ENCODE results near the gene PEX19.
"Not testable (repeated sequence)": the region's sequence is repeated elsewhere in the genome, so short reads cannot be mapped to it uniquely, and the experiment has no call there.

The PEX19 gene

GRCh38 chr1:160308451-160309184 lies 23.7 kb upstream of the PEX19 start:
- no peak overlapping the region for H3K4me3 ChIP-seq (ENCODE audit: low read length in 2 of 2)
- H3K9ac ChIP-seq (ENCODE audit: low read depth in 1 of 2, low read length in 2 of 2) = no peak overlapping the region
- peaks cover 81 to 85% of the 10 kb centered on the region in 2 donors for H3K36me3 ChIP-seq (ENCODE audit: control insufficient read depth in 2 of 2, insufficient read depth in 2 of 2, low read length in 2 of 2)
- H3K4me1 ChIP-seq (ENCODE audit: control insufficient read depth in 2 of 2, insufficient read depth in 2 of 2, low read length in 2 of 2) = no peaks in the 10 kb centered on the region
- no peaks in the 10 kb centered on the region for H3K9me3 ChIP-seq (ENCODE audit: control insufficient read depth in 2 of 2, low read length in 2 of 2)
- no peaks in the 10 kb centered on the region for H3K27me3 ChIP-seq (ENCODE audit: control insufficient read depth in 2 of 2, insufficient read depth in 2 of 2, low read length in 2 of 2)
- no peak overlapping the region for H3K27ac ChIP-seq (ENCODE audit: low read depth in 2 of 2, low read length in 2 of 2)

GRCh38 chr1:160307118-160307791 lies 22.3 kb upstream of the PEX19 start:
- Histone ChIP-seq H3K36me3 (ENCODE audit: control insufficient read depth in 2 of 2, insufficient read depth in 2 of 2, low read length in 2 of 2) (peaks cover 79 to 85% of the 10 kb centered on the region in 2 donors), H3K4me1 (ENCODE audit: control insufficient read depth in 2 of 2, insufficient read depth in 2 of 2, low read length in 2 of 2) (no peaks in the 10 kb centered on the region), H3K9me3 (ENCODE audit: control insufficient read depth in 2 of 2, low read length in 2 of 2) (no peaks in the 10 kb centered on the region), H3K27me3 (ENCODE audit: control insufficient read depth in 2 of 2, insufficient read depth in 2 of 2, low read length in 2 of 2) (no peaks in the 10 kb centered on the region), H3K27ac (ENCODE audit: low read depth in 2 of 2, low read length in 2 of 2) (no peak overlapping the region), H3K4me3 (ENCODE audit: low read length in 2 of 2) (no peak overlapping the region), H3K9ac (ENCODE audit: low read depth in 1 of 2, low read length in 2 of 2) (no peak overlapping the region)

- Histone ChIP-seq H3K36me3 (ENCODE audit: control insufficient read depth in 2 of 2, insufficient read depth in 2 of 2, low read length in 2 of 2) (peaks cover 60 to 64% of the 10 kb centered on the region in 2 donors), H3K27ac (ENCODE audit: low read depth in 2 of 2, low read length in 2 of 2) (no peak overlapping the region), H3K9me3 (ENCODE audit: control insufficient read depth in 2 of 2, low read length in 2 of 2) (no peaks in the 10 kb centered on the region), H3K9ac (ENCODE audit: low read depth in 1 of 2, low read length in 2 of 2) (no peak overlapping the region), H3K4me3 (ENCODE audit: low read length in 2 of 2) (no peak overlapping the region), H3K27me3 (ENCODE audit: control insufficient read depth in 2 of 2, insufficient read depth in 2 of 2, low read length in 2 of 2) (no peaks in the 10 kb centered on the region), H3K4me1 (ENCODE audit: control insufficient read depth in 2 of 2, insufficient read depth in 2 of 2, low read length in 2 of 2) (no peaks in the 10 kb centered on the region)
Measured at GRCh38 chr1:160300173-160300572, 15.2 kb upstream of the PEX19 start.

- Histone ChIP-seq H3K4me3 (ENCODE audit: low read length in 2 of 2) (no peak overlapping the region), H3K9ac (ENCODE audit: low read depth in 1 of 2, low read length in 2 of 2) (no peak overlapping the region), H3K4me1 (ENCODE audit: control insufficient read depth in 2 of 2, insufficient read depth in 2 of 2, low read length in 2 of 2) (no peaks in the 10 kb centered on the region), H3K9me3 (ENCODE audit: control insufficient read depth in 2 of 2, low read length in 2 of 2) (no peaks in the 10 kb centered on the region), H3K27me3 (ENCODE audit: control insufficient read depth in 2 of 2, insufficient read depth in 2 of 2, low read length in 2 of 2) (no peaks in the 10 kb centered on the region), H3K27ac (ENCODE audit: low read depth in 2 of 2, low read length in 2 of 2) (no peak overlapping the region), H3K36me3 (ENCODE audit: control insufficient read depth in 2 of 2, insufficient read depth in 2 of 2, low read length in 2 of 2) (peaks cover 80 to 84% of the 10 kb centered on the region in 2 donors)
Measured at GRCh38 chr1:160296036-160296435, 11.1 kb upstream of the PEX19 start.

GRCh38 chr1:160293020-160293968 lies 8.4 kb upstream of the PEX19 start:
- Histone ChIP-seq H3K36me3 (ENCODE audit: control insufficient read depth in 2 of 2, insufficient read depth in 2 of 2, low read length in 2 of 2) (peaks cover 90 to 91% of the 10 kb centered on the region in 2 donors), H3K27ac (ENCODE audit: low read depth in 2 of 2, low read length in 2 of 2) (no peak overlapping the region), H3K27me3 (ENCODE audit: control insufficient read depth in 2 of 2, insufficient read depth in 2 of 2, low read length in 2 of 2) (no peaks in the 10 kb centered on the region), H3K4me1 (ENCODE audit: control insufficient read depth in 2 of 2, insufficient read depth in 2 of 2, low read length in 2 of 2) (no peaks in the 10 kb centered on the region), H3K9me3 (ENCODE audit: control insufficient read depth in 2 of 2, low read length in 2 of 2) (no peaks in the 10 kb centered on the region), H3K4me3 (ENCODE audit: low read length in 2 of 2) (no peak overlapping the region), H3K9ac (ENCODE audit: low read depth in 1 of 2, low read length in 2 of 2) (no peak overlapping the region)

- no peaks in the 10 kb centered on the region for H3K27me3 ChIP-seq (ENCODE audit: control insufficient read depth in 2 of 2, insufficient read depth in 2 of 2, low read length in 2 of 2)
- H3K9me3 ChIP-seq (ENCODE audit: control insufficient read depth in 2 of 2, low read length in 2 of 2) = no peaks in the 10 kb centered on the region
- H3K4me1 ChIP-seq (ENCODE audit: control insufficient read depth in 2 of 2, insufficient read depth in 2 of 2, low read length in 2 of 2) = no peaks in the 10 kb centered on the region
- no peak overlapping the region for H3K27ac ChIP-seq (ENCODE audit: low read depth in 2 of 2, low read length in 2 of 2)
- H3K4me3 ChIP-seq (ENCODE audit: low read length in 2 of 2) = no peak overlapping the region
- H3K9ac ChIP-seq (ENCODE audit: low read depth in 1 of 2, low read length in 2 of 2) = no peak overlapping the region
- H3K36me3 ChIP-seq (ENCODE audit: control insufficient read depth in 2 of 2, insufficient read depth in 2 of 2, low read length in 2 of 2) = peaks cover 74 to 75% of the 10 kb centered on the region in 2 donors
Measured at GRCh38 chr1:160291248-160292220, 6.6 kb upstream of the PEX19 start.

- not testable (repeated sequence) for H3K4me3 ChIP-seq (ENCODE audit: low read length in 2 of 2); H3K27me3 ChIP-seq (ENCODE audit: control insufficient read depth in 2 of 2, insufficient read depth in 2 of 2, low read length in 2 of 2); H3K9me3 ChIP-seq (ENCODE audit: control insufficient read depth in 2 of 2, low read length in 2 of 2); H3K9ac ChIP-seq (ENCODE audit: low read depth in 1 of 2, low read length in 2 of 2); H3K27ac ChIP-seq (ENCODE audit: low read depth in 2 of 2, low read length in 2 of 2)
- H3K36me3 ChIP-seq (ENCODE audit: control insufficient read depth in 2 of 2, insufficient read depth in 2 of 2, low read length in 2 of 2) = peaks cover 37 to 42% of the 10 kb centered on the region in 2 donors
- H3K4me1 ChIP-seq (ENCODE audit: control insufficient read depth in 2 of 2, insufficient read depth in 2 of 2, low read length in 2 of 2) = peaks cover 9 to 12% of the 10 kb centered on the region in 2 donors
Measured at GRCh38 chr1:160287769-160288168, 2.8 kb upstream of the PEX19 start.

- no peaks in the 10 kb centered on the region for H3K9me3 ChIP-seq (ENCODE audit: control insufficient read depth in 2 of 2, low read length in 2 of 2)
- peaks cover 9 to 12% of the 10 kb centered on the region in 2 donors for H3K4me1 ChIP-seq (ENCODE audit: control insufficient read depth in 2 of 2, insufficient read depth in 2 of 2, low read length in 2 of 2)
- H3K27ac ChIP-seq (ENCODE audit: low read depth in 2 of 2, low read length in 2 of 2) = no peak overlapping the region
- H3K9ac ChIP-seq (ENCODE audit: low read depth in 1 of 2, low read length in 2 of 2) = no peak overlapping the region
- H3K4me3 ChIP-seq (ENCODE audit: low read length in 2 of 2) = peak overlapping the region in 1 of 2 donors; percentile 91
- H3K27me3 ChIP-seq (ENCODE audit: control insufficient read depth in 2 of 2, insufficient read depth in 2 of 2, low read length in 2 of 2) = no peaks in the 10 kb centered on the region
- H3K36me3 ChIP-seq (ENCODE audit: control insufficient read depth in 2 of 2, insufficient read depth in 2 of 2, low read length in 2 of 2) = peaks cover 24 to 42% of the 10 kb centered on the region in 2 donors
Measured at GRCh38 chr1:160285506-160285905, 573 bp upstream of the PEX19 start.

- Histone ChIP-seq H3K36me3 (ENCODE audit: control insufficient read depth in 2 of 2, insufficient read depth in 2 of 2, low read length in 2 of 2) (peaks cover 23 to 42% of the 10 kb centered on the region in 2 donors), H3K4me1 (ENCODE audit: control insufficient read depth in 2 of 2, insufficient read depth in 2 of 2, low read length in 2 of 2) (peaks cover 9 to 12% of the 10 kb centered on the region in 2 donors), H3K4me3 (ENCODE audit: low read length in 2 of 2) (peak overlapping the region; percentile 90 to 91), H3K27ac (ENCODE audit: low read depth in 2 of 2, low read length in 2 of 2) (peak overlapping the region; percentile 59 to 75), H3K9ac (ENCODE audit: low read depth in 1 of 2, low read length in 2 of 2) (peak overlapping the region; percentile 93 to 95), H3K9me3 (ENCODE audit: control insufficient read depth in 2 of 2, low read length in 2 of 2) (no peaks in the 10 kb centered on the region), H3K27me3 (ENCODE audit: control insufficient read depth in 2 of 2, insufficient read depth in 2 of 2, low read length in 2 of 2) (no peaks in the 10 kb centered on the region)
Measured at GRCh38 chr1:160284220-160284781, 632 bp downstream of the PEX19 start.

Data from mucosa of rectum (tissue), 2 donors.